Body of pancreas (tissue), 4 donors: ENCODE data around the gene VCX2.

Source experiments
- POLR2A ChIP-seq, 3 donors: fragments of 450-650 bp; IDR thresholded peaks; one replicate each; pipeline ENCODE4 v1.6.1; 2016; ENCODE audit warnings: antibody characterized with exemption in 3 of 3, mild to moderate bottlenecking in 2 of 3
- TF ChIP-seq, protein P1 (sequence below), 7 experiments: fragments of 450-650 bp in 4 of 7; fragments of 200-600 bp in 3 of 7; sonication (generic) in 3 of 7; IDR thresholded peaks; one replicate each; pipeline ENCODE4 v1.5.1; 2016 to 2019; ENCODE audit warnings: antibody characterized with exemption in 7 of 7

DNA sequence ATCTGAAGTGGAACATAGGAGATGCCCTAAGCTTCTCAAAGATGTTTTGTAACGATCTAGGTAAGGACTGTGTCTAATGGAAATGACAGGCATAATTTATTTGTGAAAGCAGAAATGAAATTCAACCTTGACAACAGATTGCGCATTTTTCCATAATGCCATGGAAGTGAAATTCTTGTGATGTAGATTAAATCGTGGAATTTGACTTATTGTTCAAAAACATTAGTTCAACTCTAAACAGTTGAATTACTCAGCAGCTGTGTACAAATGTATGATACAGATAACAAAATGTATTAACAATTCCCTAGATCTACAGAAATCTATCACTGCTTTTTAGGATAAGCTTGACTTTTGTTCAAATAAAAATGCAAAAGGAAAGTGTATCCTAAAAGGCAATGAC lies 44.4 kb downstream of the VCX2 start:
- TF ChIP-seq, protein P1, sequence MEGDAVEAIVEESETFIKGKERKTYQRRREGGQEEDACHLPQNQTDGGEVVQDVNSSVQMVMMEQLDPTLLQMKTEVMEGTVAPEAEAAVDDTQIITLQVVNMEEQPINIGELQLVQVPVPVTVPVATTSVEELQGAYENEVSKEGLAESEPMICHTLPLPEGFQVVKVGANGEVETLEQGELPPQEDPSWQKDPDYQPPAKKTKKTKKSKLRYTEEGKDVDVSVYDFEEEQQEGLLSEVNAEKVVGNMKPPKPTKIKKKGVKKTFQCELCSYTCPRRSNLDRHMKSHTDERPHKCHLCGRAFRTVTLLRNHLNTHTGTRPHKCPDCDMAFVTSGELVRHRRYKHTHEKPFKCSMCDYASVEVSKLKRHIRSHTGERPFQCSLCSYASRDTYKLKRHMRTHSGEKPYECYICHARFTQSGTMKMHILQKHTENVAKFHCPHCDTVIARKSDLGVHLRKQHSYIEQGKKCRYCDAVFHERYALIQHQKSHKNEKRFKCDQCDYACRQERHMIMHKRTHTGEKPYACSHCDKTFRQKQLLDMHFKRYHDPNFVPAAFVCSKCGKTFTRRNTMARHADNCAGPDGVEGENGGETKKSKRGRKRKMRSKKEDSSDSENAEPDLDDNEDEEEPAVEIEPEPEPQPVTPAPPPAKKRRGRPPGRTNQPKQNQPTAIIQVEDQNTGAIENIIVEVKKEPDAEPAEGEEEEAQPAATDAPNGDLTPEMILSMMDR (IDR thresholded peaks at IDR 0.05), result no peak
- TF ChIP-seq POLR2A (IDR thresholded peaks at IDR 0.05), result no peak
